Fibroblast of lung (primary cell): ENCODE data around the gene MRC1.

ENCODE experiments used
- CTCF ChIP-seq, 2 donors: IDR thresholded peaks in 1 of 2; conservative IDR thresholded peaks in 1 of 2; 1 replicate in 1 of 2; 2 replicates in 1 of 2; pipeline ENCODE4 v1.5.1; 2011 to 2012; ENCODE audit warnings: low read length in 2 of 2, control low read depth in 1 of 2, inconsistent platforms in 1 of 2, low read depth in 1 of 2, mild to moderate bottlenecking in 1 of 2
- EZH2 ChIP-seq: IDR thresholded peaks from 2 replicates; pipeline ENCODE4 v1.5.1; 2012; ENCODE audit warnings: low read length, control low read depth, mild to moderate bottlenecking; ENCODE audit errors: missing control alignments

GRCh38 chr10:17771017-17771416 is 38.1 kb upstream of the MRC1 start:
- TF ChIP-seq CTCF (conservative IDR thresholded peaks at IDR 0.05 in 1 of 2, IDR thresholded peaks at IDR 0.05 in 1 of 2; ENCODE audit: low read depth in 1 of 2, low read length in 2 of 2), result no peak
- no peak for TF ChIP-seq EZH2
